T-helper 1 cell treated with Interleukin-12 subunit alpha and Interleukin-12 subunit beta and Interleukin-4 antibody, amounts not matched to agents 30 μg/mL and 1 μg/mL, for 36 hours (primary cell): ENCODE data around the gene METTL16.
A peak's percentile ranks its signal among the peaks of the same experiment; 100 is the strongest.

Source experiments
- H3K27ac Mint-ChIP-seq: one replicate; pipeline ENCODE4 v1.8.0; 2021; ENCODE audit warnings: mild to moderate bottlenecking, mixed read lengths
- H3K27me3 Mint-ChIP-seq: one replicate; pipeline ENCODE4 v1.8.0; 2021; ENCODE audit warnings: low read depth, mixed read lengths
- H3K36me3 Mint-ChIP-seq: one replicate; pipeline ENCODE4 v1.8.0; 2021; ENCODE audit warnings: low read depth, mixed read lengths
- H3K4me1 Mint-ChIP-seq: one replicate; pipeline ENCODE4 v1.8.0; 2021; ENCODE audit warnings: low read depth, mixed read lengths
- H3K4me3 Mint-ChIP-seq: one replicate; pipeline ENCODE4 v1.8.0; 2021; ENCODE audit warnings: mild to moderate bottlenecking, moderate library complexity, mixed read lengths
- H3K9me3 Mint-ChIP-seq: one replicate; pipeline ENCODE4 v1.8.0; 2021; ENCODE audit warnings: mixed read lengths

METTL16 gene

DNA sequence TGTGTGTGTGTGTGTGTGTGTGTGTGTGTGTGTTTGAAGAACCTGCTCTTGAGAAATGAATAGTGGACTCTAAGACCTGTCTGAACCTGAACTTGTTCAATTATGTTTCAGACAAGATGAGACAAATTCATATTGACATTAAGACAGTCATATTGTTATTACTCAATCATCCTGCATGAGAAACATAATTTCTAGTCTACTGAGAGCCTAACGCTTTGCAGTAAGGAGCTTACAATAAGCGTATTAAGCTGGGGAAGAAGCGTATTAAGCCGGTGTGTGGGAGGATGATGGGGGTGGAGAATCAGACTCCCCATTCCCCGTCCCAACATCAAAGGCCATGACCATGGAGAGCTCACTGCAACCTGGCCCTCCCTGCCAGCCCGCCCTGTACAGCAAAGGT, 88.4 kb downstream of the METTL16 start:
- Mint-ChIP-seq H3K4me3 (no peak overlapping the region), H3K4me1 (no peaks in the 10 kb centered on the region), H3K9me3 (no peaks in the 10 kb centered on the region), H3K27ac (no peak overlapping the region), H3K36me3 (peaks cover 1% of the 10 kb centered on the region), H3K27me3 (no peaks in the 10 kb centered on the region)

DNA sequence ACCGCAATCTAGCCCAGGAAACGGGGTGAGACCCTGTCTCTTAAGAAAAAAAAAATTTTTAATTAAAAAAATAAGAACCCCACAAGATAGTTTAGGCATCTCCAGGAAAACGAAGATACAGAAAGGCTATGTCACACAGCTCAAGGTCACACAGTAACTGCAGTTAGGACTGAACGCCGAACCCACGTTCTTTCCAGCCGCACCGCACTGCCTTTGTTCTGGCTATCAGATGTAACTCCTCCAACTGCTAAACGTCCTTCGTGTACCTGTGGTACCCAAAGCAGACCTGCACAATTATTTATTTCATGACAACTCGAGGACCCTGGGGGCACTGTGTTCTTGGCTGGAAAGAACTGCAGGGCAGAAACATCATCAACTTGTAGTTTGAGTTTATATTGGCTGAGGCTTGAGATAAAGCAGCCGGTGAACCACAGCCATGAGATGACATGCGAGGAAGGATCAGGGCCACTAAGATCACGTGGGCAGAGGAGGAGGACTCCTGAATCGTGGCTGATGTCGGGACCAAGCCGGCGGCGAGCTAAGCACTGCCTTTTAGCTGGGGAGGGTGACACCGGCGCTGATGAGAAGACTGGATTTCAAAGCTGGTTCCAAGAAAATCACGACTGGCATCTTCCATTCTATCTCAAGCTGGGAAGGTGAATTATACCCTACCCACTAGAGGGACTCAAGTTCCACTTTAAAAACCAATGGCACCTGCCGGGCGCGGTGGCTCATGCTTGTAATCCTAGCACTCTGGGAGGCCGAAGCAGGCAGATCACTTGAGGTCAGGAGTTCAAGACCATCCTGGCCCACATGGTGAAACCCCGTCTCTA, 90.2 kb downstream of the METTL16 start:
- no peak overlapping the region for H3K4me3 Mint-ChIP-seq
- H3K36me3 Mint-ChIP-seq: peaks cover 1% of the 10 kb centered on the region
- H3K27ac Mint-ChIP-seq: no peak overlapping the region
- H3K27me3 Mint-ChIP-seq: no peaks in the 10 kb centered on the region
- no peaks in the 10 kb centered on the region for H3K9me3 Mint-ChIP-seq
- H3K4me1 Mint-ChIP-seq: peaks cover 2% of the 10 kb centered on the region

DNA sequence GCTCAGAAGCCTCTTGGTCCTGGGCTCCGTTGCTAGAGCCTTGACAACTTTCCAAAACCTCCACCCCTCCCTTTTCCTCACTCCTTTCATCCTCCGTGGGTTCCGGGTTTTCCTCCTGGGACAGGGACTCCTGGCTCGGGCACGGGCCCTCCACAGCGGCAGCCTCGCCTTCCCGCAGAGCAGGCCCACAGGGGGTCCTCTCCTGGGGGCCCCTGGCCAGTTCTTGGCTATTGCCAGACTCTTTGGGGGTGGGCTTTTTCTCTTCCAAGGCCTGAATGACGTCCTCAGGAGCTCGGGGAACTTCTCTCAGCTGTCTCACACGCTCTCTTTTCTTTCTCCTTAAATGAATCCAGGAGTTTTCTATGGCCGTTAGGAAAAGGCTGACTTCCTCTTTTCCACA, 91.5 kb downstream of the METTL16 start:
- Mint-ChIP-seq H3K36me3 (peaks cover 1% of the 10 kb centered on the region), H3K4me3 (no peak overlapping the region), H3K4me1 (peaks cover 2% of the 10 kb centered on the region), H3K27me3 (no peaks in the 10 kb centered on the region), H3K27ac (no peak overlapping the region), H3K9me3 (no peaks in the 10 kb centered on the region)

DNA sequence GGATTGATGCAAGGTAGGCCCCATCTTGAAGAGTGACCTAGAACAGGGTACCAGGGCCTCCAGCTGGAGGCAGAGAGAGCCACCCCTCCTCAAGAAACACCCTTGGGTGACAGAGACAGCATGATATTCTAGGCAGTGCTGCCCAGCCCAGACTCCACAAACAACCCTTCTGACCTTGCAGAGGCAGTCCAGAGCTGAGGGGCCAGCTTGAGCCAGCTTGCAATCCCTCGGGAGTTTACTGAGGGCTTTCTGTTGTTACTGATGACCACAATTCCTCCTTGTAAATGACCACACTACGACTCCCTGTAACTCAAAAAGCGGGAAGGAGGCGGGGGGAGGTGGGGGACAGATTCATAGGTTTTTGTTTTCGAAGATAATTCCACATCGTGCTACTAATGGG, 92.2 kb downstream of the METTL16 start:
- H3K27ac Mint-ChIP-seq: no peak overlapping the region

DNA sequence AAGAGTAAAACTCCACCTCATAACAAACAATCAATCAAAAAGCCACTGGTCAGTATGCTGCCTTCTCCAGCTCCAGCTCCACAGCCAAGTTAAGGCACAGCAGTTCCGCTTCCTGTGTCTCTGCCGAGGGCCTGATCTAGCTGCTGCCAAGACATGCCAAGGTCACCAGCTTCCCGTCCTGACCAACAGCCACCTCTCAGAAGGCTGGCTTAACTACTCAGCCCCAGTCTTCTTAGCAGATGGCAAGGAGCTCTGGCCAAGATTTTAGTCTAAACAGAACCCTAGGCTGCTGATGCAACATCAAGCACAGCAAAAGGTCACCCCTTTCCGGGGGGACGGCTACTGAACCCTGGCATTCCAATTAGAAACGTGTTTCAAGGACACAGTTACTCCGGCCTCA, 93.1 kb downstream of the METTL16 start:
- Mint-ChIP-seq H3K4me3 (no peak overlapping the region), H3K4me1 (peaks cover 2% of the 10 kb centered on the region), H3K36me3 (peaks cover 1% of the 10 kb centered on the region), H3K27me3 (no peaks in the 10 kb centered on the region), H3K9me3 (no peaks in the 10 kb centered on the region), H3K27ac (no peak overlapping the region)

More for the DNA sequence above, 92.2 kb downstream of the METTL16 start:
- peaks cover 1% of the 10 kb centered on the region for H3K36me3 Mint-ChIP-seq
- H3K27me3 Mint-ChIP-seq: no peaks in the 10 kb centered on the region
- H3K4me1 Mint-ChIP-seq: peaks cover 2% of the 10 kb centered on the region
- no peak overlapping the region for H3K4me3 Mint-ChIP-seq
- H3K9me3 Mint-ChIP-seq: no peaks in the 10 kb centered on the region

DNA sequence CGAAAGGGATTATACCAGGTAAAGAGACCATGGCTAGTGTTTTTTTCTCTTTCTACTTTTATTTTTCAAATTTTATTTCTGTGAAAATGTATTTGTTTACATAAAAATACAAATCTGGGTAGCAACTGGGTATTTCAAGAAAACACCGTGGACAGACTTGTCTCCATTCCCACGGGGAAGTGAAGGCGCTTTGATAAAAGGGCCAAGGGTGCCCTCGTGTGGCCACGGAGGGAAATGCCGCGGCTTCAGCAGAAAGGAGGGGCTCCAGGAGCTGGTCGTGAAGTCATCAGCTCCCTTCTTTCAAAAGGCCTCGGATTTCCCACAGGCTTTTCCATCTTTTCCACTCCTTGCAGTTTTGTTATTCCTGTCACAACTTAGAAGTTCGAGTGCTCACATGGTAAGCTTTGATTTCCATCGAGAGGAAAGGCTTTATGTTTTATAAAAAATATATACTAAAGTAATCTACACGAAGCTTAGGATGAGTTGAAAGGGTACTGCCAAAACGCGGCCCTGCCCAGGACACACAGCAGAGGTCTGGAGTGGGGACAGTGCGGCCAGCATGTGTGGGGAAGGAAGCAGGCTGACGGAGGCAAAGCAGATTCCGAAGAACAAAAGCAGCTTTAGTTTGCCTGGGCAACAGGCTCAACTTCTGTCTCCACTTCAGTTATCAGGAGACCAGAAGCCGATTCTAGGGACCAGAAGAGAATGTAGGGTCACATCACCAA, 95.5 kb downstream of the METTL16 start:
- Mint-ChIP-seq H3K27me3 (no peaks in the 10 kb centered on the region), H3K4me1 (peaks cover 2% of the 10 kb centered on the region), H3K27ac (no peak overlapping the region), H3K4me3 (no peak overlapping the region), H3K36me3 (peaks cover 1% of the 10 kb centered on the region), H3K9me3 (no peaks in the 10 kb centered on the region)

DNA sequence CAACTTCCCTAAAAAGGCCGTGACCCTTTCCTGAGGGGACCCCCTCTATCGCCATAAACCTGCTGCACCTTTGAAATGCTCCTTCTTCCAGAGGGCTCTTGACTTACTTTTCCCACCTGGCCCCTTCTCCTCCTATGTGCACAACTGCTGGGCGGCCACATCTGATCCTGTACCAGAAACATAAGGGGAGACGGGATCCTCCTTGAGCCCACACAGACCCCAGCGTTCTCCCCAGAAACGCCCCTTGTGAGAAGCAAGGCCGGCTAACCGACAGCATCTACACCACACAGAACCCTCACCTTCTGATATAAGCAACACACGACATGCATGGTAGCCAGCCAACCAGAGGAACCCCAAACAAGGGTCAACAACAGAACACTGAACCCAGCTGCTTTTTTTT, 96.6 kb downstream of the METTL16 start:
- no peaks in the 10 kb centered on the region for H3K27me3 Mint-ChIP-seq
- H3K36me3 Mint-ChIP-seq: no peaks in the 10 kb centered on the region
- H3K4me1 Mint-ChIP-seq: peaks cover 2% of the 10 kb centered on the region
- H3K27ac Mint-ChIP-seq: no peak overlapping the region
- no peak overlapping the region for H3K4me3 Mint-ChIP-seq
- no peaks in the 10 kb centered on the region for H3K9me3 Mint-ChIP-seq

DNA sequence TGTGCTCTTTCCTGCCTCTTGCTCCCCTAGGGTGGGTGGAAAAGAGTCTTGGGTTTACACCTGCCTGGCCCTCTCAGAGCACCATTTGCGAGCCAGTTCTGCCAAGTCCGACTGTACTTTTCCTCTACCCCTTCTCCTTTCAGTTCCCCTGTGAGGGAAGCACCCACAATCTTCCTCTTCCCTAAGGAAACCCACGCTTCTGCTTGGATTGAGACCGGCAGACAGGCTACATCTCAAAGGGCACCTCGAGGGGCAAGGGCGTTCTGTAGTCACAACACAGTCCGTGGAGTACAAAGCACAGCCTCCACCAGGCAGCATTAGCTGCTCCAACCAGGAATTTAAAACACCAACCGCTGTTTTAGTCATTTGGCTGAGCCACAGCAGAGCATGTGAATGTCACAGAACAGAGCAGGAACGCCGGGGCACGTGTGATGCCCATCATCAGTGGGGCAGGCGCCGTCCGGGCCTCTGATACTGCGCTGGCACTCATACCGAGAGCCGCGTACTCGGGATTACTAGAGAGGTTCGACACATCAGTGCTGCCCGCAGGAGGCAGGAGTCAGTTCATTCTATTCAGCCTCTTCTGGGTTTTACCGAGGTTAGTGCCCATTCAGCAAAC, 97.1 kb downstream of the METTL16 start:
- Mint-ChIP-seq H3K4me3 (no peak overlapping the region), H3K27ac (no peak overlapping the region), H3K4me1 (peaks cover 2% of the 10 kb centered on the region), H3K27me3 (no peaks in the 10 kb centered on the region), H3K36me3 (no peaks in the 10 kb centered on the region), H3K9me3 (no peaks in the 10 kb centered on the region)

DNA sequence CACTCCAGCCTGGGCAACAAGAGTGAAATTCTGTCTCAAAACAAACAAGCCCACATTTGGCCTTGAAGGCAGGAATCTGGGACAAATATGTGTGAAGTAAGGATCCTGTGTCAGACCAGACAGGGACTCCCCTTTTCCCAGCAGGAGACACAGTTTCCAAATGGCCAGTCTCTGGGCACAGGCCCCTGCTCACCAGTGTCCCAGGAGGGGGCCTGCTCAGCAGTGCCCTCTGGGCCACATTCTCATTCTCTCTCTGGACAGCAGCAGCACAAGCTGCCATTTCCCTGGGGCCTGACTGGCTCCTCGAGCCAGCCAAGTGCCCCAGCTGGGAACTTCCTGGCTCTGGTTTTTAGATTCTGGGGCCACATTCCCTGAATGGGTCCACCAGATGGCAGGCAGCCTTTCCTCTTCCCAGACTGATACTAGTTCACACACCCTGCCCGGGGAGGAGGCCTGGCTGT, 99.1 kb downstream of the METTL16 start:
- Mint-ChIP-seq H3K36me3 (no peaks in the 10 kb centered on the region), H3K27me3 (no peaks in the 10 kb centered on the region), H3K27ac (no peak overlapping the region), H3K4me1 (peaks cover 2% of the 10 kb centered on the region), H3K4me3 (no peak overlapping the region), H3K9me3 (no peaks in the 10 kb centered on the region)

DNA sequence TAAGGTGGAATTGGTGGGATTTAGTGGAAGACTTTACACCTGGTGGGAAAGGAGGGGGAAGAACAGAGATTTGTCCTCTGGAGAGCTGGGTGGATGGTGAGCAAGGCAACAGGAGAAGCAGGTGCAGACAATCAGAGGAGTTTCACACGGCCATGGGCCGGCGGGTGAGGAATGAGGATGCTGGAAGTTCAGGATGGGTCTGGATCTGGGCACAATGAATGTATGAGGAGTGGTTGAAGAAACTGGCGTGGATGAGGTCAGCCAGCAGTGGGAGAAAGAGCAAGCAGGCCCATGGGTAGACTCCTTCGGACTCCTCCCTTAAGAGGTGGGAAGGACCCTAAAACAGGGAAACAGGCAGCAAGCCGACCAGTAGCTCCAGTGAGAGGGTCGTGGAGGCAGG, 100.7 kb downstream of the METTL16 start:
- no peaks in the 10 kb centered on the region for H3K36me3 Mint-ChIP-seq
- peaks cover 8% of the 10 kb centered on the region for H3K4me1 Mint-ChIP-seq
- no peak overlapping the region for H3K4me3 Mint-ChIP-seq
- no peaks in the 10 kb centered on the region for H3K9me3 Mint-ChIP-seq
- H3K27ac Mint-ChIP-seq: no peak overlapping the region
- H3K27me3 Mint-ChIP-seq: no peaks in the 10 kb centered on the region

DNA sequence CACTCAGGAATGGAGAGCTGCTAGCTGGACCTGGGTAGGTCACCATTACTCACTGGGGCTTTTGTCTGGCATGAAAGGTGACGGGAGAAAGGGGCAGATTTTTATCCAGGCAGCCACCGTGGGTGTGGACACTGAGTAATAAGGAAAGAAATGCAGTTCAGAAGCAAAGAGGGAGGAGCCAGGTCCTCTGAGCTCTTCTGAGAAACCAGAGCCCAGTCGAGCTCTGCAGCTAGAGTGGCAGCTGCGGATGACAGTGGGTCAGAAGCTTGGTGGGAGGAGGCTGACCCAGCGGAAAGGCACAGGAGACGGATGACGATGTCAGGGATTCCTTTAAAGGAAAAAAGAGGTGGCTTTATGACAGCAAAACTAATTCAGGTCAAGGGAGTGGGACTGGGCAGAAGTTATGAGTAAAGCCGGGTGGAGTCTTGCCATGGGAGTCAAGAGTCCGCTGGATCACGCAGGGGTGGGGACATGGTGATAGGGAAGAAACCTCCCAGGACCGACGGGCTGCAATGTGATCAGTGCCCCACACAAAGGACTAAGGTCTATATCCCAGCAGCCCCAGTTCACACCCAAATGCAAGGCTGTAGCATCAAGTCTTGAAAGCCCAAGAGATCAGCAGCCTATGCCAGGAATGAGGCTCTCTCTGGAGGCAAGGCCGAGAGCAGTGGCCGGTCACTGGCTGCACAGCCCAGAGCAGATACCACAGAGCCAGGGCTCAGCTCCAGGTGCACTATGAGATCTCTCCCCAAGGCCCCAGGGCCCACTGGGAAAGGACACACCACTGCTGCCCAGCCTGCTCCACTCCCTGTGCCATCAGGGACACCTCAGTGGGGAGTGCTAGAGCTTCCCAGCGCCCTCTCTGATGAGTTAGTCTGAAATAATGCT, 104.5 kb downstream of the METTL16 start:
- H3K9me3 Mint-ChIP-seq: no peaks in the 10 kb centered on the region
- peaks cover 21% of the 10 kb centered on the region for H3K4me1 Mint-ChIP-seq
- no peaks in the 10 kb centered on the region for H3K27me3 Mint-ChIP-seq
- peak overlapping the region; percentile 29 for H3K4me3 Mint-ChIP-seq
- no peaks in the 10 kb centered on the region for H3K36me3 Mint-ChIP-seq
- peak overlapping the region; percentile 81 for H3K27ac Mint-ChIP-seq

DNA sequence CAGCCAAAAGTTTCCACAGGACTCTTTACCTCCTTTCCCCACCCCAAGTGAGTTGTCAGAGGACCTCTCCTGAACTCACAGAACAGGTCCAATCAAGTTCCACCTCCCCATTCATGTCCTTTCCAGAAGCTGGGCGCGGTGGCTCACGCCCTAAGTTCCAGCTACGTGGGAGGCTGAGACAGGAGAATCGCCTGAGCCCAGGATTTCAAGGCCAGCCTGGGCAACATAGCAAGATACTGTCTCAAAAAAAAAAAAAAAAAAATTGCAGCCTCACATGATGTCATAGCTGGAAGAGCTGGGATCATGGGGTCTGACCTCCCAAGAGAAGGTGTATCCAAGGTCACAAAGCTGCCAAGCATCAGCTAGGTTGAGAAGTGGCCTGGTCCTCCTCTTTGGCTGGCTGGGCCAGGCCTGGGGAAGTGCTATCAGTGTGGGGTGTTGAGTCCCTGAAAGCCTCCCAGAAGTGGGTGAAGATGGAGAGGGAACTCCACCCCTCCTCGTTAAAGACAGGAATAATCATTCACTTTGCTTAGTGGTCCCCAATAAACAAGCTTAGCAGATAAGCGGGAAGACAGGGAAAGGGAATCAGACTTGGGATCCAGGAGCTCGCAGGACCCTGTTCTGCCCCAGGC, 105.3 kb downstream of the METTL16 start:
- H3K4me1 Mint-ChIP-seq: peaks cover 23% of the 10 kb centered on the region
- H3K27me3 Mint-ChIP-seq: no peaks in the 10 kb centered on the region
- H3K4me3 Mint-ChIP-seq: no peak overlapping the region
- no peaks in the 10 kb centered on the region for H3K9me3 Mint-ChIP-seq
- H3K36me3 Mint-ChIP-seq: no peaks in the 10 kb centered on the region
- H3K27ac Mint-ChIP-seq: peak overlapping the region; percentile 81

DNA sequence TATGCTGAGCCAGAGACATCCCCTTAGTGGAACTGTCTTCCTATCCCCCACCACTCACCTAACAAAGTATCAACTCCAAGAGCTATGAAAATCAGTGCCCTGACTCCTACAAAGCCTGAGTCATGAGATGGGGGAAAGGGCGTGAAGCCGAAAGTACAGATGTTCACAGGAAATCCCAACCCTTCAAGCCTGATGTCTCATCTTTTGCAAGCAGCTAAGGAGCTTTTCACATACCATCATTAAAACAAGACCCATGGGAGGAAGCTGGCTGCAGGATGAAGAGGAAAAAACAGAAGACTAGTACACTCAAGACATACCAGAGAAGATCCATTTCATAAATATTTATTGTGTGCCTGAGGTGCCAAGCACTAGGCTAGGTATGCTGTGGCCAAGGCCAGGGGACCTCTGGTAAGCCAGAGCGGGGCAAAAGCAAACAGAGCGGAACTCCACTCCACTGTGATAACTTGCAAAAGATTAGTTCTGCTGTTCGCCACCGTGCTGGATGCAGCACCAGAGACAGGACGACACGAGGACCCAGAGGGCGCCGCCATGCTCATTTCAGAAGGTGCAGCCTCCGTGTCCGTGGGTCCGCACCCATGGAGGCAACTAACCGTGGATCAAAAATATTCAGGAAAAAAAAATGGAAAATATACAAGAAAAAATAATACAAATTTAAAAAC, 106.3 kb downstream of the METTL16 start:
- Mint-ChIP-seq H3K27me3 (no peaks in the 10 kb centered on the region), H3K27ac (peak overlapping the region; percentile 10), H3K4me1 (peaks cover 23% of the 10 kb centered on the region), H3K9me3 (no peaks in the 10 kb centered on the region), H3K36me3 (no peaks in the 10 kb centered on the region), H3K4me3 (no peak overlapping the region)
